HG03060 (cell line): Measurements from ENCODE around the gene LALBA.
"Not testable (repeated sequence)": the region's sequence is repeated elsewhere in the genome, so short reads cannot be mapped to it uniquely, and the experiment has no call there.

ENCODE experiments used
- ATAC-seq: cut with Tn5 transposase; IDR thresholded peaks from one replicate; pipeline ENCODE4 v1.9.1; 2021; ENCODE audit warnings: low read depth, moderate number of reproducible peaks; ENCODE audit not compliant: unreplicated experiment

The LALBA gene

DNA sequence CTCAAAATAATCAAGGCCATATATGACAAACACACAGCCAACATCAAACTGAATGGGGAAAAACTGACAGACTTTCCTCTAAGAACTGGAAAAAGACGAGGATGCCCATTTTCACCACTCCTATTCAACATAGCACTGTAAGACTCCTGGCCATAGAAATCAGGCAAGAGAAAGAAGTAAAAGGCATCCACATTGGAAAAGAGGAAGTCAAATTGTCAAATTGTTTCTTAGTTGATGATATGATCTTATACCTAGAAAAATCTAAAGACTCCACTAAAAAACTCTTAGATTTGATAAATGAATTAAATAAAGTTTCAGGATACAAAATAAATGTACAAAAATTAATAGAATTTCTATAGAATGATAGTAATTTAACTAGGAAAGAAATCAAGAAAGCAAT, 33.2 kb downstream of the LALBA start:
- no peak for ATAC-seq

DNA sequence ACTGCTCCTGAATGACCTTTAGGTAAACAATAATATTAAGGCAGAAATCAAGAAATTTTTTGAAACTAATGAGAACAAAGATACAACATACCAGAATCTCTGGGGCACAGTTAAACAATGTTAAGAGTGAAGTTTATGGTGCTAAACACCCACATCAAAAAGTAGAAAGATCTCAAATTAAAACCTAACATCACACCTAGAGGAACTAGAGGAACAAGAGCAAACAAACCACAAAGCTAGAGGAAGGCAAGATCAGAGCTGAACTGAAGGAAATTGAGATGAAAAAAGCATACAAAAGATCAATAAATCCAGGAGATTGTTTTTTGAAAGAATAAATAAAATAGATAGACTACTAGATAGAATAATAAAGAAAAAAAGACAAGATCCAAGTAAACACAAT, 37.2 kb downstream of the LALBA start:
- no peak for ATAC-seq

DNA sequence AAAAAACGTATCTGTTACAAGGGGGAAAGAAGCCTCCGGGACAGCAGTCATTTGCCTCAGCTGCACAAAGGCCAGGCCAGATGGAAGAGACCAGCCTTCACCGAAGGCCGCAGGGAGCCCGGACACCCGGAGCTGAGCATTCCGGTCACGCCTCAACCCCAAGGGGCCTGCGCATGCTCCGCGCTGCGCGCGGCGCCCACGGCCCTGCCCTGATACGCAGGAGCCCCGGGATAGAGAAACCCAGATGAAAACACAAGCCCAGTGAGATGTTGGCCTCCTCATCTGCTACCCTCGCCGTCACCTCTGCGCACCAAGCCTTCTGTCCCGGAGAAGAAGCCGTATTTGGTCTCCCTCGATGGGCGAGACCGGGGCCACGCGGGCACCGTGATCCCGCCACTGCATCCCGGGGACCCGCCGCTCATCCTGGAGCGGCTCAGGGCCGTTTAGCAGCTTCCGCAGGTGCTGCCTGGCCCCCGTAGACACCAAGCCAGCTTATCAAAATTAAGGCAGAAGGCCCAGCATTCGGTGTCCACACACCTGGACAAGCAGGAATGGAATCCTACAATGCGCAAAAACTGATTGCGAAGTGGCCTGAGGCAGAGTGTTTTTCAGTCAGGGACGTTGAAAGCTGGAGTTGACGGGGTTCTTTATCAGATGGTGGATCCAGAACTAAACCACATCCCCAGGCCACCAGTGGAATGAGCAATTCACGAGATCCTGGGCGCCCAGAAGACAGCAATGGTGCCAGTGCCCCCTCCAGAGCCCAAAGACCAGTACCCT, 41.8 kb downstream of the LALBA start:
- no peak for ATAC-seq

GRCh38 chr12:48525332-48525731, 44.5 kb downstream of the LALBA start, which contains the start of gene OR8S1:
Gene OR8S1, plus strand, starts transcription at chr12:48525632. Its CDS starts 0 bp downstream, at chr12:48525632.
- ATAC-seq, result no peak

- ATAC-seq, result not testable (repeated sequence)
These were observed 49.5 kb downstream of the LALBA start for GRCh38 chr12:48520381-48520780.
